ENCODE measurements around the gene NOL6.
"Not testable (repeated sequence)": the region's sequence is repeated elsewhere in the genome, so short reads cannot be mapped to it uniquely, and the experiment has no call there.

The NOL6 gene

DNA sequence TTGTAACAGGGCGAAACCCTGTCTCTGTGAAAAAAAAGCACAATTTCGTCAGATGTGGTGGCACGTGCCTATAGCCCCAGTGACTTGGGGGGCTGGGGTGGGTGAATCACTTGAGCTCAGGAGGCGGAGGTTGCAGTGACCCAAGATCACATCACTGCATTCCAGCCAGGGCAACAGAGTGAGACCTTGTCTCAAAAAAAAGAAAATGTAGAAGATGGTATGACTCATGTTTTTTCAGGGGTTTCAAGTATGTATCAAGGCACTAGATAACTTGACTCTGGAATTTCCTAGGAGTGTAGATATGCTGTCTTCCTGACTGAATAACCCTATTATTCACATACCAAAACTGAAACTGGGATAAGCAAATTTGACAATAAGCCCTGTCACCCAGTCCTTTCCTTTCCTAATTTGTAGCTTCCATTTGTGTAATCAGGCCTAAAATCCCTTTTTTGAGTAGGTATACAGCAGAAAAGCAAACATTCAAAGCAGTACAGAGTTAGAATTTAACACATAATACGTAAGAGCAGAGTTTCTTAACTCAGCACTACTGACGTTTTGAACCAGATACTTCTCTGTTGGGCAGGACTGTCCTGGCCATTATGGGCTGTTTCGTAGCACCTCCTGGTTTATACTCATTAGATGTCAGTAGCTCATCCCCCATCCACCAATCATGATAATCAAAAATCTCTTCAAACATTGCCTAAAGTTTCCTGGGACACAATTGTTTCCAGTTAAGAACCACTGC lies 33.1 kb upstream of the NOL6 start:
- no peak for DNase-seq (ENCODE audit: low read depth)
- no peak overlapping the region for H3K4me3 ChIP-seq (ENCODE audit: low read depth, low read length)
- TF ChIP-seq CTCF (IDR thresholded peaks at IDR 0.05; ENCODE audit: low read depth, low read length, missing control alignments), result no peak

- DNase-seq (ENCODE audit: low read depth), result no peak
- TF ChIP-seq CTCF (IDR thresholded peaks at IDR 0.05; ENCODE audit: low read depth, low read length, missing control alignments), result no peak
These were observed 24.7 kb upstream of the NOL6 start for GRCh38 chr9:33498387-33498786.

GRCh38 chr9:33493819-33494218 lies 20.1 kb upstream of the NOL6 start:
- not testable (repeated sequence) for H3K4me3 ChIP-seq (ENCODE audit: low read depth, low read length); DNase-seq (ENCODE audit: low read depth)

More at GRCh38 chr9:33498387-33498786, 24.7 kb upstream of the NOL6 start:
- H3K4me3 ChIP-seq (ENCODE audit: low read depth, low read length), result no peak overlapping the region

DNA sequence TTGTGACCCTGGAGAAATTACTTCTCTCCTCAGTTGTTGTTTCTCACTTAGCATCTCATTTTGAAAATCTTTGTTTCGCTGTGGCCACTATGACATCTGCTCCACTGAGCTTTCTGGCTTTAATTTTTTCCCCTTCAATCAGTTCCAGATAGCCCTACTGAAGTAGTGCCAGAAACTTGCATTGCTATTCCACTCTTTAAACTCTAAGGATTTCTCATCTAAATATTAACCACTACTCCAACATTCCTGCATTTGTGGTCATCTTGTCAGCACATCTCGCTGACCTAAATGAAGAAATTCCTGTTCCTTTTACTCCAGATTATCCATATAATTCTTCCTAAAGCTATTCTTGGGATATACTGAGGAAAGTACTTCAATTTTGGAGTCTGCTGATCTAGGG lies 15.3 kb upstream of the NOL6 start:
- no peak for DNase-seq (ENCODE audit: low read depth)
- no peak for TF ChIP-seq CTCF (IDR thresholded peaks at IDR 0.05; ENCODE audit: low read depth, low read length, missing control alignments)
- no peak overlapping the region for H3K4me3 ChIP-seq (ENCODE audit: low read depth, low read length)

GRCh38 chr9:33485312-33485711 lies 11.6 kb upstream of the NOL6 start:
- not testable (repeated sequence) for H3K4me3 ChIP-seq (ENCODE audit: low read depth, low read length); DNase-seq (ENCODE audit: low read depth)

DNA sequence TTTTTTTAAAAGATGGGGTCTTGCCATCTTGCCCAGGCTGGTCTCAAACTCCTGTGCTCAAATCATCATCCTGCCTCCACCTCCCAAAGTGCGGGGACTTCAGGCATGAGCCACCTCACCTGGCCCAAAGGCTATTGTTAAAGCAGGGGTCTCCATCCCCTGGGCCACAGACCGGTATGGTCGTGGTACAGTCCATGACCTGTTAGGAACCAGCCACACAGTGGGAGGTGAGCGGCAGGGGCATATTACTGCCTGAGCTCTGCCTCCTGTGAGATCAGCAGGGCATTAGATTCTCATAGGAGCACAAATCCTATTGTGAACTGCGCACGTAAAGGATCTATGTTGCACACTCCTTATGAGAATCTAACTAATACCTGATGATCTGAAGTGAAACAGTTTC lies 7.3 kb upstream of the NOL6 start:
- H3K4me3 ChIP-seq (ENCODE audit: low read depth, low read length), result no peak overlapping the region
- TF ChIP-seq CTCF (IDR thresholded peaks at IDR 0.05; ENCODE audit: low read depth, low read length, missing control alignments), result no peak
- DNase-seq (ENCODE audit: low read depth), result no peak

GRCh38 chr9:33480106-33480505 lies 6.4 kb upstream of the NOL6 start:
- H3K4me3 ChIP-seq (ENCODE audit: low read depth, low read length), result no peak overlapping the region
- TF ChIP-seq CTCF (IDR thresholded peaks at IDR 0.05; ENCODE audit: low read depth, low read length, missing control alignments), result no peak
- no peak for DNase-seq (ENCODE audit: low read depth)

DNA sequence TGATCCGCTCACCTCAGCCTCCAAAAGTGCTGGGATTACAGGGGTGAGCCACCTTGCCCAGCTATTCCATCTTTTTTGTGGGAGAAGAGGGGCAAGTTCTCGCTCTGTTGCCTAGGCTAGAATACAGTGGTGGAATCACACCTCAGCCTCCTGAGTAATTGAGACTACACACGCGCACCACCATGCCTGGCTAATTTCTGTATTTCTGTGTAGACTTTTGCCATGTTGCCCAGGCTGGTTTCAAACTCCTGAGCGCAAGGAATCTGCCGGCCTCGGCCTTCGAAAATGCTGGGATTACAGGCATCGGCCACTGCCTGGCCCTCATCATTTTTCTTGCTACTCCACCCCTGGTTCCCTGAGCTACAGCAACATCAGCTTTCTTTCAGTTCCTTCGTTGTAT lies 2.8 kb upstream of the NOL6 start:
- no peak overlapping the region for H3K4me3 ChIP-seq (ENCODE audit: low read depth, low read length)
- DNase-seq (ENCODE audit: low read depth), result no peak
- TF ChIP-seq CTCF (IDR thresholded peaks at IDR 0.05; ENCODE audit: low read depth, low read length, missing control alignments), result no peak
